GM12892 (cell line): ENCODE data around the gene CD200R1L.

Experiments
- DNase-seq: peaks from one replicate; pipeline ENCODE4 v3.0.0; 2011; ENCODE audit not compliant: insufficient read length
- FAIRE-seq: peaks from 2 replicates; lab custom pipeline; 2011; peaks lifted over from hg19 to GRCh38; lab: Jason Lieb, UNC
- POLR2A ChIP-seq: IDR thresholded peaks from 2 replicates; pipeline ENCODE4 v1.6.1; 2011; ENCODE audit warnings: low read depth, low read length, control low read depth
- POLR2AphosphoS5 ChIP-seq: IDR thresholded peaks from 2 replicates; pipeline ENCODE4 v1.6.1; 2011; ENCODE audit warnings: low read depth, low read length, control low read depth
- TAF1 ChIP-seq: IDR thresholded peaks from 2 replicates; pipeline ENCODE4 v1.6.1; 2011; ENCODE audit warnings: low read depth, mild to moderate bottlenecking, control low read depth, low read length, borderline replicate concordance

The CD200R1L gene

DNA sequence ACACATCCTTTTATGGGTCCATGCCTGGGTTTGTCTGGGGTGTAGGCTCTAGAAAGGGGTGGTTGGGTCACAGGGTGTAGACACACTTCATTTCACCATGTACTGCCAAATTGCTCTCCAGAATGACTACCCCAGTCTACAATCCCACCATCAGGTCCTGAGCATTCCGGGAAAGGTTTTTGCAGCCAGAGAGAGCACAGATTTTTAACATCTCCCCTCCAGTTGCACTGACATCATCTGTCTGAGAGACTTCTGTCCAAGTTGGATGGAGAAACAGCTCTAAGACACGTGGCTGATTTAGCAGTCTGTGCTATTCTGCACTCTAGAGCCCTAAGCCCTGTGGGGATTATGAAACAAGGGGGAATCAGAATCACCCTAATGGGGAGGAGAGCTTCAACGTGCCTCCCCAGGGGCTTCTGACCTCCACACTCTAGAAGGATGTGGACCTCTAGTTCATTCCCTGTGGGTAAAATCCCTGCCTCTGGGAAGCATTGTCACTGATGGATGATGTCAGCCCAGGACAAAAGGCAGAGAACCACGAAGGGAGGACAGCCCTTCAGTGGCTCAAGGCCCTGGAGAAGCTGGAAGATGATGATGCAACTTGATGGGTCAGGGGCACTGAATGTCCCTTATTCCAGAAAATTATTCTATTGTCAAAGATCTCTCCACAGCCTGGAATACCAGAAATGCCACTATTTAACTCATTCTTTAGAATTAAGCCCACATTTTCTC is 71.5 kb downstream of the CD200R1L start:
- no peak for FAIRE-seq
- no peak for TF ChIP-seq TAF1
- no peak for TF ChIP-seq POLR2A
- no peak for TF ChIP-seq POLR2AphosphoS5
- no peak for DNase-seq

DNA sequence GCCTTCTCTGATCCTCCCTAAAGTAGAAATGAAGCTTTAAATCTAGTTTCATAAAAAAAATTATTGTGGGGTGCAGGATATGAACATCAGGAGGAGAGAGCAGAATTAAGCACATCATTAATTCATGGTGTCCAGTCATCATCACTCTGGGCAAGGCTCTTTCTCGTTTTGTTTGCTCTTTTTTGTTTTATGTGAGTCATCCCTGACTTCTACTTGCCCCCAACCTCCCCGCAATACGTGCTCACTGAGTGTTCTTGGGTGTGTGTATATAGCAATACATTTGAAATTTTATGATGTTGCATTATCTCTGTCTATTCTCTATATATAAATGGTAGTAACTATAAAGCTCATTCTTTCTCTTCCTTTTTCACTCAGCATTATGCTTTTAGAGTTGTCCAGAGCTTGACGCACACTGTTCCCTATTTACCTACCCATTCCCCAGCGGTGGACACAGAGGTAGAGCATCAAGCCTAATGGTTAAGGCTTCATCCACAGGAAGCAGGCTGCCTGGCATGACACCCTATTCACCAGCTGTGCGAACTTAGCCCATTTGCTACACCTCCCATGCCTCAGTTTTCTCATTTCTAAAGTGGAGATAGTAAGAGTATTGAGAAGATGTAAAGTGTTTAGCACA is 72.3 kb downstream of the CD200R1L start:
- no peak for DNase-seq
- TF ChIP-seq TAF1 (no peak), POLR2A (no peak), POLR2AphosphoS5 (no peak)
- FAIRE-seq: no peak

DNA sequence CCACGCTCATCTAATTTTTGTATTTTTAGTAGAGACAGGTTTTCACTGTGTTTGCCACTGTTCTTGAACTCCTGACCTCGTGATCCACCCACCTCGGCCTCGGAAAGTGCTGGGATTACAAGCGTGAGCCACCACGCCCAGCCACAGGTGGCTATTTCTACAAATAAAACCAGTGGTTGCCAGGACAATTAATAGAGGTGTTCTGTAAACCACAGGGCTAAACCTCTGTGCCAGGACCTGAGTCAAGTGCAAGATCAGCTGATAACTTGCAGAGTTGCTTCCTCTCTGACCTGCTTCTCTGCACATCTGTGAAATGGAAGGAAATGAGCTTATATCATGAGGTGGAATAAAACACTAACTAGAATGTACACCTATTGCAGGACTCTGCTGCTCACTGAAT is 72.8 kb downstream of the CD200R1L start:
- FAIRE-seq (no peak), DNase-seq (no peak)
- TF ChIP-seq POLR2AphosphoS5 (no peak), POLR2A (no peak)

DNA sequence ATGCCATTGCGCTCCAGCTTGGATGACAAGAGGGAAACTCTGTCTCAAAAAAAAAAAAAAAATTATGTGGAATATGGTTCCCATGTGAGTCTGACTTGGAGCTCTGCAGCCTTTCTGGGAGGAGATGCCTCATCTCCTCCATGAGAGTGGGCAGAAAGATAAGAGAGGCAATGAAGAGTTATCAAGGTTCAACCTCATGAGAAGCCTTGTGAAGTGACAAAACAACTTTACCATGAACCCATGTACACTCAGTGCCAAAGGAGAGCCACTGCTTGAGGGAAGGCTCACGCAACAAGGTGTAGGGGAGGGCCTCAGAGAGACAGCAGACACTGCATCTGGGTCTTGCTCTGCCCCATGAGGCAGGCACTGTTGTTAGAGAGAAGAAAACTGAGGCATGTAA is 75.7 kb downstream of the CD200R1L start:
- FAIRE-seq: no peak
- TF ChIP-seq TAF1 (no peak), POLR2AphosphoS5 (no peak), POLR2A (no peak)

DNA sequence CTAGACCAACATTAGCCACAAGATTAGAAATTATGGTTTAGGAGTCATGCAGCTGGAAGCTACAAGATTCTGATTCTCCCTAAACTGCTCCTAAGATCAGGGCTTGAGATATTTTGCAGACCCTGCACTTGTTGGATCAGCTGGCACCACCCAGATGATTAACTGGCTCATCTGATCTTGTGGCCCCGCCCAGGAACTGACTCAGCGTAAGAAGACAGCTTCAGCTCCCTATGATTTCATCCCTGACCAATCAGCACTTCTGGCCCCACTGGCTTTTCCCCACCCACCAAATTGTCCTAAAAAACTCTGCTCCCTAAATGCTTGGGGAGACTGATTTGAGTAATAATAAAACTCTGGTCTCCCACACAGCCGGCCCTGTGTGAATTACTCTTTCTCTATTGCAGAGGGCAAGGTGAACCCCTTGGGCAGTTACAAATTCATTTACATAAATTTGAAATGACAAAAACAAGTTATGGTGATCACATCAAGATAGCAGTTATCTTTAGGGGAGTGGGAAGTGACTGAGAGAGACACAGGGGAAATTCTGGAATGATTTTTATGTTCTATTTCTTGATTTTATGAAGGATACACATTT is 76.5 kb downstream of the CD200R1L start:
- TF ChIP-seq POLR2A: no peak
- no peak for DNase-seq
- FAIRE-seq: no peak

More for the DNA sequence above, 75.7 kb downstream of the CD200R1L start:
- no peak for DNase-seq

DNA sequence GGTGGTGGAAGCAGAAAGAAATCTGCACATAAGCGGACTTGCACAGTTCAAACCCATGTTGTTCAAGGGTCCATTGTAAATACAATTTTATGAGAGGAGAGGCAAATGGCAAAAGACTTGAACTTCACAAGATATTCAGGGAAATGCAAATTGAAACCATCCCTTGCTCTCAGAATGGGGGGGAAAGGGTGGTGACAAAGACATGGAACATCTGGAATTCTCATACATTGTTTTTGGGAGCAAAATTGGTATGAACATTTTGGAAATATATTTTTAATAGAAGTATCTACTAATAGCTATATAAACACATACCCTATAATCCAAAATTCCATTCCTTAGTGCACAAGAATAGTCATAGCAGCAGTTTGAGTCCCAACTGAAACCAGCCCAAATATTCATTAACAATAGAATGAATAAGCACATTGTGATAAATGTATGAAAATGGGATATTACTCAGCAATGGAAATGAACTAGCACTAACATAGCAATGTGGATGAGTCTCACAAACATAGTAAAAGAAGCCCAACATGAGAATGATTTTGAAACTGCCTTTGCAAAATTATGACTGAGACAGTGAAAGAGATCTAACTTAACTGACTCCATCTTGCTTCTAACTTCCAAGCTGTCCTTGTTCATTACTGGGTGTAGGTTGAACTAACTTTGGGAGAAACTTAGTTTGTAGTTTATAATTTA is 77.2 kb downstream of the CD200R1L start:
- TF ChIP-seq TAF1 (no peak), POLR2AphosphoS5 (no peak), POLR2A (no peak)
- FAIRE-seq: no peak
- DNase-seq: no peak

DNA sequence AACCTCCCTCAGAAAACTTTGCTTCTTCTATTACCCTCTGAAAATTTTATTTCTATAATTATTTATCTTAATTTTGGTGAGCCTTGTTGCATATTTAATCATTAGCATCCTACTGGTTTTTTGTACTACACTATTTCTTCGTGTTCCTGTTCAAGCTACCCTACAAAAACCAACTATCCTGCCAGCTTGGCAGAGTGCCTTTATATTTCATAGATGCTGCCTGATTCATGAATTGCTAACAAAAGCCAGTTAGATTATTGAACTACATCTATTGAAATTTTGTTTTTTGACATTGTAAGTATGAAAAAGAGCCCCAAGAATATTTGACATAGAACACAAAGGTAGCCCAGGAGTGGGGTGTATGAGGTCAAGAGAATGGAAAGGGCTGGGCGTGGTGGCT is 78.9 kb downstream of the CD200R1L start:
- TF ChIP-seq POLR2A: no peak
- no peak for TF ChIP-seq TAF1
- no peak for TF ChIP-seq POLR2AphosphoS5
- DNase-seq (no peak), FAIRE-seq (no peak)

DNA sequence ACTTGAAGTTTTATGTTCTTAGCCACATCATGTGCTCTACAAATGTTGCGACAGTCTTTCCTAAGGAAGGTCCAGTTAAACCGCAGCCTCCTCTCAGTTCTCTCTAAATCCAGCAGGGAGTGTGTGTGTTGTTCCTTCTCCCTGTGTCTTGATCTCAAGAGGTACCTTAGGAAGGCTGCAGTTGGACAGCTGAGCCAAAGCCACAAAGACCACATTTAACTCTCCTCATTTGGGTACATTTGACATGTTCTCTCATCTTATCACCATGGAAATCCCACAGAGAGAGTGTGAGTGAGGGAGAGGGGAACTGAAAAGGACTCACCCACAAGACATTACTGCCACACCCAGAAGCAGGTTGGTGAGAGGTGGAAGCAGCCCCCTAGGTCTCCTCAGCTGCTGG is 79.5 kb downstream of the CD200R1L start:
- FAIRE-seq: peak; percentile 27
- TF ChIP-seq POLR2AphosphoS5 (no peak), TAF1 (no peak), POLR2A (no peak)
- peak; percentile 7 for DNase-seq
